ENCODE measurements around the gene PCBP3.
"Not testable (repeated sequence)": the region's sequence is repeated elsewhere in the genome, so short reads cannot be mapped to it uniquely, and the experiment has no call there.

PCBP3 gene

DNA sequence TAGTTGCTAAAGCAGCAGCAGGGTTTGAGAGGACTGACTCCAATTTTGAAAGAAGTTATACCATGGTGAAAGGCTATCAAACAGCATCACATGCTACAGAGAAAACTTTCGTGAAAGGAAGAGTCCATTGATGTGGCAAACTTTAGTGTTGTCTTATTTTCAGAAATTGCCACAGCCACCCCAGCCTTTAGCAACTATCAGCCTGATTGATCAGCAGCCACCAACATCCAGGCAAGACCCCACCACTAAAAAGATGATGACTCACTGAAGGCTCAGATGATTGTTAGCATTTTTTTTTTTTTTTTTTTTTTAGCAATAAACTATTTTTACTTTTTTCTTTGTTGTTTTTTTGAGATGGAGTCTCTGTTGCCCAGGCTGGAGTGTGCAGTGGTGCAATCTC, 35.3 kb downstream of the PCBP3 start:
- DNase-seq (ENCODE audit: low read depth): not testable (repeated sequence)

DNA sequence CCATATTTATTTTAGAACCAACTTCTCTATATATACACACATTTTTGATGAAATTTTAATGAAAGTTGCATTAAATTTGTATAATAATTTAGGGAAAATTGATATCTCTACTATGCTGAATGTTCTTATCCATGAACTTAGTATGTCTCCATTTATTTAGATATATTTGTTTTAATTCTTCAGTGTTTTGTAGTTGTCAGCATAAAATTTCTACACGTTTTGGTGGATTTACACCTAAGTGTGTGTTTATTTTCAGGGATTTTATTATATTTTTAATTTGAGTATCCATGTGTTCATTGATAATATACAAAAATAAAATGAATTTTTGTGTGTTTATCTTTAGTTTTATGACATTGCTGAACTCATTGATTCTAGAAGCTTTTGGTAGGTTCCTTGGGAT, 36.7 kb downstream of the PCBP3 start:
- DNase-seq (ENCODE audit: low read depth): no peak

DNA sequence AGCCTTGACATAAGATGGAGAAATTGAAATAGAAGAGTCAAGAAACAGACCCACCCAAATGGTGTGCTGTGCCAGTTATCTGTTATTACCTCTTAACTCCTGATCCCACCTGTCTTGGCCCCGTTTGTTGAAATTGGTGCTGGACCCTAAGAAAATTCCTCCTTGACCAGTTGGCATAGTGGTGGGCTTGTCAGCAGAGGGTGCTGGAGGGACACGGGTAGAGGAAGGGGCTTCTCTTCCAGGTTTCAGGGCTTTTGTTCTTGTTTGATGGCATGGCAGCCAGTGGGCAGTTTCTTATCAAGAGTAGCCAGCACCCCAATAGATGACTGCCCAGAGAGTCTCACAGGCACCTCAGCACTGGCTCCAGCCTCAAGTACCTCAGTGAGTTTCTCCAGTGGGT, 51.6 kb downstream of the PCBP3 start:
- no peak for DNase-seq (ENCODE audit: low read depth)

DNA sequence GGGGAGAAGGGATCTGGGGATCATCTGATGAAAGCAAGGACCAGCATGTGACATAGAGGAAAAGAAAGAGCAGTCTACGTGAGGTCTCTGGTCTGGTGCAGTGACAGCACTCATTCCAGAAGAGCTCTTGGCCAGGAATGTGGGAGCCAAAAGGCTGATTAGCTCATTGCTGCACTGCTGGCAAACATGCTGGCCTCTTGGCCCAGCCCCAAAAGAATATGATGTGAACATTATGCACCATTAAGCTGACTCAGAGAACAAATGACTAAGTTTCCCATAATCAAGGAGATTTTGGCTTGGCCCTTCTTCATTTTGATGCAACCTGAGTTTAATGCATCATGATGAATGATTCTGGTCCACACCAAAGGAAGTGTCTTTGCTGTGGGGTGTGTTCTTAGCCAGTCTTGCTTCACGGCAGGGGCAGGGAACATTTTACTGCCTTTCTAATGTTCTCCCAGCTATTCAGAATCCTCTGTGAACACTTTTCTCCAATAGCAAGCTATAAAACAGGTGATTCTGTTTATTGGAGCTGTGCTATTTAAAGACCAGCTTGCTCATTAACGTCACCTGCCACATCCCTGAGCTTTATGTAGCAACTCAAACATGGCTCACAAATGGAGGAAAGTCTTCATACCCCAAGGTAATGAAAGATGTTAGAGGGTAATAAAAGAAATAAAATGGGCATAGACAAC, 55.1 kb downstream of the PCBP3 start:
- no peak for DNase-seq (ENCODE audit: low read depth)

DNA sequence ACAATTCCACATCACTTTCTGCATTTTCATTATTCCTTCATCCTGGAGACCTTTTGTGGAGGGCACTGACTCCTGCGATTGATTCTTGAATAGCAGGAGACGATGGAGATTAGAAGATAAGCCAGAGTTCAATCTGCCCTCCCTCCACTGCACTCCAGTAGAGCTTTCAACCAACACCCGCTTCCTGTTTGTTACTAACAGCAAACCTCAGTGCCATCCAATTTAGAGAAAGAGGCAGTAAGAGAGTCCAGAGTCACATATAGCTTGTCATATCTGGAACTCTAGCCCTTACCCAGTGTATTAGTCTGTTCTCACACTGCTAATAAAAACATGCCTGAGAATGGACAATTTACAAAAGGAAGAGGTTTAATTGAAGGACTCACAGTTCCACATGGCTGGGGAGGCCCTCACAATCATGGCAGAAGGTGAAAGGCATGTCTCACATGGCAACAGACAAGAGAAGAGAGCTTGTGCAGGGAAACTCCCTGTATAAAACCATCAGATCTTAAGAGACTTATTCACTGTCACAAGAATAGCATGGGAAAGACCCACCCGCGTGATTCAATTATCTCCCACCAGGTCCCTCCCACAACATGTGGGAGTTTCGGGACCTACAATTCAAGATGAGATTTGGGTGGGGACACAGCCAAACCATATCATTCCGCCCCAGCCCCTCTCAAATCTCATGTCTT, 55.9 kb downstream of the PCBP3 start:
- no peak for DNase-seq (ENCODE audit: low read depth)

DNA sequence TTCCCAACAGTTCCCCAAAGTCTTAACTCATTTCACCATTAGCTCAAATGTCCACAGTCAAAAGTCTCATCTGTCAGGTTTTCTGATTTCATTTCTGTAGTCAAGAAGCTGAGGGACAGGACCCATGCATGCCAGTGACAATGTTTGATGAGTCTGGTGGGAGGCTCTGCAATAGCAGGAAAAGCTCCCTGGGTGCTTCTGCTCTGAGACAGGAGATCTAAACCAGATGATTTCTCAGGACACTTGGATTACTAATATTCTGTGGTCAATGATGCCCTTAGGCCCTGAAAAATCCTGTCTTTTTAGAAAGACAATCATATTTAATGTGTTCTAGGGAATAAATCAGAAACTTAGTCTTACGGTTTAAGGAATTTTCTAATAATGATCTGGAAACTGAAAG, 56.4 kb downstream of the PCBP3 start:
- no peak for DNase-seq (ENCODE audit: low read depth)

DNA sequence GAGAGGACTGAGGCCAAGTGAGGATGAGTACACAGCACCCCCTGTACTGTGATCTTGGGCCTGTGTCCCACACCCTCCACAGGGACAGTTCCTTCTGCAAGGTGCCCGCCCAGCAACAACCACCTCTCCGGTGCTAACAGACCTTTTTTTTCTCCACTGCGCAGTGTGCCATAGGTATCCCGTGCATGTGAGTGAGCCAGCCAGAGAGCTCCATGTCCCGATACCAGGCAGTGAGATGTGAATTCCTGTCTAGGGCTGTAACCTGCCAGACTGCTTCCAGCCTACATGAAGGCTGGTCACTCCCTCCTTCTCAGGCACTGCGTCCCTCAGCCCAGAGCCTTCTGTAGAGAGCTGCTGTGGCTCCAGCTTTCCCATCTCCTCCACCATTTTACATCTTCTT, 56.9 kb downstream of the PCBP3 start:
- no peak for DNase-seq (ENCODE audit: low read depth)

DNA sequence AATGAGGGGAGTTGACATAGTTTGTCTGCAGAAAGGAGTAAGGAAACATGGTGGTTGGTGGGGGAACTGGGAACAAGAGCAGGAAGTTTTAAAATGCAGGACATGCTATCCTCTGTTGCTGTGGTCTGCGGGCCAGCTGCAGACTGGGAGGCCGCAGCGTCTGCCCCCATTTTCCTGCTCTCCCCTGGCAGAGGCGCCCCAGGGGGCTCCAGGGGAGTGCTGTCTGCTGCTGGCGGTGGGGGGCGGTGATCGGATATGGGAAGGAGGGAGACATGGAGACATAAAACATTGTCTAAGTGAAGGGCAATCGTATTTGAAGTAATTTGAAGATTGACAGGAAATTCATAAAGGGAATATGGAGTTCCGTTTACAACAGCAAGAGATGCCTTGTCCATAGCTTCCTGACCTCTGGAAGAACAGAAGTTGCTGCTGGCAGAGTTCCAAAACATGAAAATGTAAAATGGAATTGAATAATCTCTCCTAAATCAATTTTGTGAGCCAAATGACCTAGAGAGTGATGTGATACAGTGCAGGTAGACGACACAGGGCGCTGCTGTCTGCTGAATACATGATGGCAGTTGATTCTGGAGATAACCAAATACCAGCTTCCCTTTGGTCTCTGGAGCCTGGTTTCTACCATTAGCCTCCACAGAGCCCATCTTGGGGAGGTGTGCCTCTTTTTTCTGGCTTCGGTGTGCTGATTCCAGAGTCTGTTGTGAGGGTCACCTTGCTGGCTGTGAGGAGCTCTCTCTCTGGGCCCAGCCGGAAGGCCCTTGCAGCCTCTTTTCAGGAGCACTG, 61.0 kb downstream of the PCBP3 start:
- DNase-seq (ENCODE audit: low read depth): no peak

DNA sequence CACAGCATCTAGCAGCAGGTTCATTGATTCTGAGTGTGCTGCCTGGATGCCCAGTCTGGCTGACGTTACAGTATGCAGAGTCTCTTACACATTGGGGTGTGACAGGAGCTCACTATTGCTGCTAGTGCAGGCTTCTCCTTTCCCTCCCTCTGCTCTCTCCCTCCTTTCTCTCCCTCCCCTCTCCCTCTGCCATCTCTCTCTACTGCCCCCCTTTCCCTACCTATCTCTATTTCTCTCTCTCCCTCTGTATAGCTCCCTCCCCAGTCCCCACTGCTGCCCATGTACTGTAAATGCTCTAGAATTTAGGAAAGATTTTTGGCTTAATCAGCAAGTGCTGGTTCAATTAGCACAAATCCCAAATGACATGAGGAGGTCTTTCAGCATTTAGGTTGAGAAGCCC, 62.8 kb downstream of the PCBP3 start:
- DNase-seq (ENCODE audit: low read depth): no peak

DNA sequence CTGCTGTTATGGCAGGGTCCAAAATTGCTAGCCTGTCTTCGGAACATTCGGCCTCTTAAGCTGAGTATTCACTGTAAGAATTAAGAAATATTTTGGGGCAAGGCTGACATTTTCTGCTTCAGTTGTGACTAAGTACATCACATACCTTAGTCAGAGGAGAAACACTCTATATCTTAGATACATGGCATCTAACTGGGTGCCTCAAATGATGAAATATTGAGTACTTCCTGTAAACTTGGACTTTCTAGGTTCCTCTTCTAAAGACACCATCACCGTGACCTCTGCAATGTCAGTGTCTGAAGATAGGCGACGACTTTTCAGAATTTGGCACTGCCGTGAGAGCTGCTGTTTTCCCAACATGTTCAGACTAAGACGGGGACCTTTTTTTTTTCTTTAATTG, 65.6 kb downstream of the PCBP3 start:
- no peak for DNase-seq (ENCODE audit: low read depth)

DNA sequence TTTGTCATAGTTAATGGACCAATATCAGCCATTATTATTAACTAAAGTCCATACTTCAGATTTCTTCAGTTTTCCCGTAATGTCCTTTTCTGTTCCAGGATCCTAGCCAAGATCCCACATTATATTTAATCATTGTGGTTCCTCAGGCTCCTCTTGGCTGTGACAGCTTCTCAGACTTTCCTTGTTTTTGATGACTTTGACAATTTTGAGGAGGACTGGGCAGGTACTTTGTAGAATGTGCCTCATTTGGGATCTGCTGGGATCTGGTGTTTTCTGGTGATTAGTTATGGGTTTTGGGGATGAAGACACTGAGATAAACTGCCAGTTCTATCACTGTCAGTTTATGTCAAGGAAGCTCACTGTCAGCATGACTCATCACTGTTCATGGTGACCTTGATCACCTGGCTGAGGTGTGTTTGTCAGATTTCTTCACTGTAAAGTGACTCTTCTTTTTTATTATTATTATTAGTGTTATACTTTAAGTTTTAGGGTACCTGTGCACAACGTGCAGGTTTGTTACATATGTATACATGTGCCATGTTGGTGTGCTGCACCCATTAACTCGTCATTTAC, 66.3 kb downstream of the PCBP3 start:
- no peak for DNase-seq (ENCODE audit: low read depth)

DNA sequence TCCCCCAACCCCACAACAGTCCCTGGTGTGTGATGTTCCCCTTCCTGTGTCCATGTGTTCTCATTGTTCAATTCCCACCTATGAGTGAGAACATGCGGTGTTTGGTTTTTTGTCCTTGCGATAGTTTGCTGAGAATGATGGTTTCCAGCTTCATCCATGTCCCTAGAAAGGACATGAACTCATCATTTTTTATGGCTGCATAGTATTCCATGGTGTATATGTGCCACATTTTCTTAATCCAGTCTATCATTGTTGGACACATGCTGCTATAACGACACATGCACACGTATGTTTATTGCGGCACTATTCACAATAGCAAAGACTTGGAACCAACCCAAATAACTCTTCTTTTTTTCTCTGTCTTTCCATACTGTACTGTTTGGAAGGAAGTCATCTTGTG, 66.8 kb downstream of the PCBP3 start:
- DNase-seq (ENCODE audit: low read depth): not testable (repeated sequence)

DNA sequence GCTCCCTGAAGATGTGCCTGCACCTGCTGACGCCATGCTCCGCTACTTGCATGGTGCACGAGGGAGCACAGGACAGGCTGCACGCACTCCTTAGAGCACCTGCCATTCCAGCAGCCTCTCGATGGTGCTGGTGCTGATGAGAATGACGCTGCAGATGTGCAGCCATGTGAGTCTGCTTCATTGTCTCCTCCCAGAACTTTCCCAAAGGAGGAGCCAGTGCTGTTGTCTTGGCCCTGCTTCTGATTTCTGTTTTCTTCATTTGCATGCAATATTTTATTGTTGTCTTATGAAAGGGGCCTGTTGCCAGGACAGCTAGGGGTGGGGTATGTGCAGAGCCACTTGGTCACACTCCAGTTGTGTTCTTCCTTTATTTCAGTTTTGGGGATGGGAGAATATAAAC, 70.1 kb downstream of the PCBP3 start:
- no peak for DNase-seq (ENCODE audit: low read depth)

DNA sequence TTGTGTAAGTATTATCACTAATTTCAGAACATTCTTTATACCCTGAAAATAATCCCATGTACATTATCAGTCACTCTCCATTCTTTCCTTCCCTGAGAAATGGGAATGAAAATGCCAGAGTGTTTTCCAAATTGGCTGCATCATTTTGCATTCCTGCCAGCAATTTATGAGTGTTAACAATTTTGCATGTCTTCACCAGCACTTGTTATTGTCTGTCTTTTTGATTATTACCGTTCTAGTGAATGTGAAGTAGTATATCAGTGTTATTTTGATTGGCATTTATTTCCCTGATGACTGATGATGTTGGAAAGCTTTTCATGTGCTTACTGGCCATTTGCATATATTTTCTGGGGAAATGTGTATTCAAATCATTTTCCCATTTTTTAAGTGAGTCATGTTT, 71.9 kb downstream of the PCBP3 start:
- no peak for DNase-seq (ENCODE audit: low read depth)

DNA sequence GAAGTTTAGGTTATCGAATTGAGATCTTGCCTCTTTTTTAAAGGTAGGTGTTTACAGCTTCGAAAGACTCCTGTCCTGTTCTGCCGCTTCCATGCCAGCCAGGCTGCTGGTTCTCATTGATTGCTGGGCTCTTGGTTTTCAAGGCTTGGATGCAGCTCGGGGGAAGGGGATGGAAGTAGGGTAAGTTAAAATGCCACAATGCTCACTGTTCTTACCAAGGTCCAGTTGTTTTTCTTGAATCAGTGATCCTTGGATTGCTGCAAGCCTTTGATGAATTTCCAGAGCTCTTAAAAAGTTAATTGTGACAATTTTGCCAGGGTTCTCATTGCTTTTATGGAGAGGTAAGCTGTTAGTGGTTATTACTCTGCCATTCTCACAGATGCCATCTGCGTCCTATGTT, 74.9 kb downstream of the PCBP3 start:
- no peak for DNase-seq (ENCODE audit: low read depth)

DNA sequence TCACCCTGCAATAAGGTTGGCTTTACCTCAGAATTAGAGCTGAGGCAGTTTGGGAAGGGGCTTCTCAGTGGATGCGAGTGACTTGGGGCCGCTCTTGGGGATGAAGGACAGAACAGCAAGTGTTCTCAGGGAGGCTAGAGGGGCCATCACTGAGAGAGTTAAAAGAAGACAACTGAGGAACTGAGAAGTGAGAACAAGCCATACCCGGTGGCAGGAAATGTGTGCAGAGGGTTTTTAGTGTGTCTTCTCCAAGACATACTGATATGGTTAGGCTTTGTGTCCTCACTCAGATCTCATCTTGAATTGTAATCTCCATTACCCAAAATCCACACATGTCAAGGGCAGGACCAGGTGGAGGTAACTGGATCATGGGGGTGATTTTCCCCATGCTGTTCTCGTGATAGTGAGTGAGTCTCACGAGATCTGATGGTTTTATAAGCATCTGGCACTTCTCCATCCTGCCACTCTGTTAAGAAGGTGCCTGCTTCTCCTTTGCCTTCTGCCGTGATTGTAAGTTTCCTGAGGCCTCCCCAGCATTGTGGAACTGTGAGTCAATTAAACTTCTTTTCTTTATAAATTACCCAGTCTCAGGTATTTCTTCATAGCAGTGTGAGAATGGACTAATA, 75.8 kb downstream of the PCBP3 start:
- DNase-seq (ENCODE audit: low read depth): no peak

DNA sequence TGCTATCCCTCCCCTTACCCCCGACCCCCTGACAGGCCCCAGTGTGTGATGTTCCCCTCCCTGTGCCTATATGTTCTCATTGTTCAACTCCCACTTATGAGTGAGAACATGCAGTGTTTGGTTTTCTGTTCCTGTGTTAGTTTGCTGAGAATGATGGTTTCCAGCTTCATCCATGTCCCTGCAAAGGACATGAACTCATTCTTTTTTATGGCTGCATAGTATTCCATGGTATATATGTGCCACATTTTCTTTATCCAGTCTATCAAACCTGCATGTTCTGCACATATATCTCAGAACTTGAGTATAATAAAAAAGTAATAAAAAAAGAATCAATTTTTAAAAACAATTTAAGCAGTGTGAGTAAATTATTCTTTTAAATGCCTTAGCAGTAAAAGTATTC, 76.7 kb downstream of the PCBP3 start:
- not testable (repeated sequence) for DNase-seq (ENCODE audit: low read depth)

DNA sequence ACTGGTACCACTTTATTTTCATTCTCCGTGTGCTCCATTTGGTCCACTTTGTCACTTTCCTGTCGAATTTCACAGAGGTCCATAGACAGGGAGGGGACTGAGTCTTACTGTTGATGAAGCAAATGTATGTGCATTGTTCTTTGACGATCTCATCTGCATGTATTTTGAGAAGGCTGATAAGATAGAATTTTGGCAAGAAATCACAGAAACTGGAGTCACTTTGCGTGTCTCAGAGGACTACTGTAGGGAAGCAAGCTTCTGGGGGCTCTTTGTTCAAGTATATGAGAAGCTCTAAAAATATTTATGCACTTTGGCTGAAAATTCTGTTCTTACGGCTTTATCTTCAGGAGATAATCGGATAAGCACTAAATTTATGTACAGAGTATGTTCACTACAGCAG, 78.1 kb downstream of the PCBP3 start:
- no peak for DNase-seq (ENCODE audit: low read depth)

DNA sequence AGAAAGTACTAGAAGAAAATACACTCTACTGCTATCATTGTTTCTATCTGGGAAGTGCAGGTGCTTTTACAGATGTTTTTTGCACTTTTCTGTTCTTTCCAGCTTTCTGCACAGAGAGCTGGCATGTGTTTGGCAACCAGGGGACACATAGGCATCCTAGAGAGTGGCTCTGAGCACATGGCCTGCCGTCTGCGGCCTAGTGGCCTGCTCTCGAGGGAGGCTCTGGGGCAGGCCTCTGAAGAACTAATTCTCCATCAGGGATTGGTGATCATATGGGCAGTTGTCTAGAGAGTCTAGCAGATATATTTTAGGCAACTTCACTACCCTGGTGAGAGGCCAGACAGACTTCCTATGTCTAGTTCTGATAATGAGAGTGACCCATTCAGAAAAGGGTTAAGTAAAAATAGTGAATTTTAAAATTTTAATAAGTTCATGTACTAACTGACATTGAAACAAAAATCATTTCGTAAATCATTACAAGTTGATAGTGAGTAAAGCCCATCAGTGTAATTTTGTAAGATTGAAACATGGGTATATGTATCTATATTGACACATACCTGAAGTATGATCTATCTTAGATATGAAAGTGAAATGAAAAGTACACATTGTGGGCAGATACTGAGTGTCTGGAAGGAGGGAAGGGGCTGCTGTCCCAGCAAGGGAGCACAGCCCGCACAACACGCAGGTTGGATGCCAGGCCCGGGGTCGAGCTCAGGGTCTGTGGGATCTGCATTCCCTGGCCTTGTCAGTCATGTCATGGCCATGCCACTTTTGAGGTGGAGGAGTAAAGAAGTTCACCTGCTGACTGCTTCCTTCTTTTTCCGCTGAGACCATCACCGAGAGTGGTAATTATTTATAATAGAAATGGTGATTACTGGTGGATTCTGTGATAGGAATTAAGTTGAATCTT, 79.8 kb downstream of the PCBP3 start:
- no peak for DNase-seq (ENCODE audit: low read depth)

DNA sequence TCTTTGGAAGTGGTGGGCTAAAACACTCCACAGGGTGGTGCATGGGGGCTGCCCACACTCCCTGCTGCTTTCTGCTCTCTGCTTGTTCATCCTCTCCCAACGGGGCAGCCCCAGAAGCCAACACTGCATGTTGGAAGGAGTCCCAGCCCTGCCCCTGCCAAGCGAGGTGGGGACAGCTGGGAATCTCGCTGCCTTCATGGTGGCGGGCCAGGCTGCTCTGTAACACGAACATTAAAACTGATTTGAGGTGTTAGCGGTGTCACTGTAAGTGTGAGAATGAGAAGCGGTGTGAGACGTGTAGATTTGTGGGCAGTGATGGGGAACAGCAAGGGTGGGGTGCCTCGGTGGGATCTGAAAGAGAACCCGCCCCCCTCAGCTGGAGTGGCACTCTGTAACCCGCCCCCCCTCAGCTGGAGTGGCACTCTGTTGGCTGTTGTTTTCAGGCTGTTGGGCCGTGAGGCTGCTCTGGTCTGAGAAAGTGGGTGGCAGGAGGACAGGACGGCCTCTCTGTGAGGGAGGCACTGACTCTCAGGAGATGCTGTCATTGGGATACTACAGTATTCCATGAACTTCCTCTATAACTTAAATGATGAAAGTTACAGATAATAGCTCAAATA, 80.9 kb downstream of the PCBP3 start:
- no peak for DNase-seq (ENCODE audit: low read depth)

Measured in T-helper 22 cell (primary cell).